K562 (cell line): ENCODE measurements around the gene VWA3A. TPM values are rescaled to one million over a fixed set of nuclear protein-coding genes. Genes with fewer than 3 reads are reported as not detected.
A peak's percentile ranks its signal among the peaks of the same experiment; 100 is the strongest.

Experiments used
- ATAC-seq: fragments of 200-7000 bp; cut with Tn5 transposase; 3 replicates; pipeline ENCODE4 v1.9.1; 2020; ENCODE audit warnings: moderate library complexity
- BruUV-seq: library from RNA; stranded (reverse); fragments of 400-500 nt; replicated peaks from 2 replicates; lab custom pipeline; 2021; lab: Mats Ljungman, UMichigan
- CTCF ChIA-PET: fragments of 300-600 bp; formaldehyde crosslinking; extraction: SDS; loops from one replicate; lab custom pipeline; 2021; ENCODE audit warnings: low intra/inter-chr PET ratio; lab: Yijun Ruan, JAX
- POLR2A ChIA-PET: fragments of 300-600, 350-650 bp; sonication (Branson Sonifier 250); formaldehyde crosslinking; extraction: SDS; loops from one replicate; lab custom pipeline; 2021; ENCODE audit warnings: antibody characterized with exemption, inconsistent platforms; lab: Yijun Ruan, JAX
- DNase-seq, 4 experiments: peaks; one replicate each; pipeline versions ENCODE4 v3.0.0 to v3.0.0-alpha.2; 2011 to 2018; ENCODE audit warnings: low spot score in 3 of 4, mixed read lengths in 3 of 4; ENCODE audit errors: extremely low read depth in 1 of 4
- FAIRE-seq: peaks from 2 replicates; lab custom pipeline; 2011; peaks lifted over from hg19 to GRCh38; lab: Jason Lieb, UNC
- H2AFZ ChIP-seq: 2 replicates; pipeline ENCODE4 v1.6.0; 2011; ENCODE audit warnings: low read depth, low read length, control low read depth, inconsistent platforms
- H3K27ac ChIP-seq: fragments of 200-600 bp; 3 replicates; pipeline ENCODE4 v1.8.0; 2011; ENCODE audit warnings: low read depth, mild to moderate bottlenecking, control low read depth, inconsistent platforms, low read length, moderate library complexity, mixed read lengths; ENCODE audit errors: extremely low read depth
- H3K27me3 ChIP-seq, 2 experiments: fragments of 300-600 bp in 1 of 2; 2 replicates in 1 of 2; 3 replicates in 1 of 2; pipeline versions ENCODE4 v1.6.0 to v1.8.0; 2011; ENCODE audit warnings: inconsistent platforms in 2 of 2, low read length in 2 of 2, mild to moderate bottlenecking in 1 of 2, mixed read lengths in 1 of 2, moderate library complexity in 1 of 2; ENCODE audit not compliant: control insufficient read depth in 2 of 2, insufficient read depth in 2 of 2
- H3K36me3 ChIP-seq: fragments of 300-600 bp; 3 replicates; pipeline ENCODE4 v1.8.0; 2011; ENCODE audit warnings: mild to moderate bottlenecking, low read length, inconsistent platforms; ENCODE audit not compliant: control insufficient read depth, insufficient read depth
- H3K4me1 ChIP-seq, 2 experiments: fragments of 200-600 bp in 1 of 2; replicated peaks in 1 of 2; 2 replicates in 1 of 2; 3 replicates in 1 of 2; pipeline versions ENCODE4 v1.5.1 to v1.8.0; 2011; ENCODE audit warnings: inconsistent platforms in 2 of 2, low read length in 2 of 2, mild to moderate bottlenecking in 1 of 2, mixed read lengths in 1 of 2, moderate library complexity in 1 of 2; ENCODE audit not compliant: control insufficient read depth in 2 of 2, insufficient read depth in 2 of 2
- H3K4me2 ChIP-seq: 2 replicates; pipeline ENCODE4 v1.6.1; 2011; ENCODE audit warnings: low read length, control low read depth, inconsistent platforms, mixed read lengths; ENCODE audit not compliant: insufficient read depth
- H3K4me3 ChIP-seq: fragments of 200-600 bp; sonication (generic), shearing (Covaris generic); 2 replicates; pipeline ENCODE4 v1.5.1; 2016; ENCODE audit warnings: control low read depth, inconsistent platforms
- H3K79me2 ChIP-seq: fragments of 200-600 bp; 3 replicates; pipeline ENCODE4 v1.8.0; 2011; ENCODE audit warnings: low read length, inconsistent platforms; ENCODE audit not compliant: control insufficient read depth, insufficient read depth
- H3K9ac ChIP-seq, 2 experiments: 2 replicates each; pipeline versions ENCODE4 v1.6.0 to v1.6.1; 2011; ENCODE audit warnings: low read depth in 2 of 2, low read length in 2 of 2, control low read depth in 1 of 2, inconsistent platforms in 1 of 2, mild to moderate bottlenecking in 1 of 2, mixed read lengths in 1 of 2; ENCODE audit not compliant: insufficient read depth in 1 of 2
- H3K9me1 ChIP-seq: one replicate; pipeline ENCODE4 v1.6.0; 2011; ENCODE audit warnings: inconsistent platforms, mild to moderate bottlenecking, low read length, moderate library complexity; ENCODE audit not compliant: control insufficient read depth, insufficient read depth
- H3K9me3 ChIP-seq: replicated peaks from 2 replicates; pipeline ENCODE4 v1.5.1; 2011; ENCODE audit warnings: low read depth, low read length, inconsistent platforms; ENCODE audit not compliant: control insufficient read depth, insufficient read depth
- H4K20me1 ChIP-seq: replicated peaks from 2 replicates; pipeline ENCODE4 v1.6.1; 2011; ENCODE audit warnings: low read length, inconsistent platforms, mixed read lengths; ENCODE audit not compliant: control insufficient read depth, insufficient read depth
- GABPA ChIP-seq: fragments of 200-800 bp; sonication (Bioruptor generic); conservative IDR thresholded peaks from 2 replicates; pipeline ENCODE4 v1.6.1; 2016; ENCODE audit warnings: low read depth, missing genetic modification characterization, missing compliant biosample characterization
- JUND ChIP-seq, 2 experiments: IDR thresholded peaks; 2 replicates in 1 of 2; 3 replicates in 1 of 2; pipeline ENCODE4 v1.6.1; 2011; ENCODE audit warnings: borderline replicate concordance in 2 of 2, low read depth in 2 of 2, low read length in 2 of 2, improper control_type of control experiment in 1 of 2, missing biosample characterization in 1 of 2, missing genetic modification characterization in 1 of 2, missing genetic modification reagents in 1 of 2
- ZBTB43 ChIP-seq: sonication (generic); formaldehyde crosslinking; IDR thresholded peaks from 2 replicates; pipeline ENCODE4 v1.8.0; 2023; ENCODE audit warnings: mild to moderate bottlenecking, missing genetic modification reagents
- ZNF316 ChIP-seq: fragments of 450-650 bp; IDR thresholded peaks from 2 replicates; pipeline ENCODE4 v1.6.1; 2016
- WGBS: fragments of 100-300 bp; shearing (Covaris generic); methylation state at CpG from one replicate; pipeline ENCODE4 v1.1.6; 2016; ENCODE audit warnings: low coverage, mixed read lengths; ENCODE audit not compliant: insufficient coverage; ENCODE audit errors: missing lambda C conversion rate; 5-methylcytosine and 5-hydroxymethylcytosine counted together
- in situ Hi-C: fragments of 300-500 bp; cut with MboI; formaldehyde crosslinking; loops from 4 replicates; pipeline ENCODE4 v1.15.0; 2018; ENCODE audit warnings: inconsistent platforms, mixed read lengths
- intact Hi-C: fragments of 100-400 bp; cut with micrococcal nuclease; formaldehyde crosslinking; loops from 2 replicates; pipeline ENCODE4 v1.14.2; 2022
- polyA plus RNA-seq, 8 experiments: library from polyadenylated mRNA; depleted of rRNA in 4 of 8; stranded (reverse) in 5 of 8; unstranded in 3 of 8; fragments of >200 nt; fragmentation: Nextera tagmentation in 2 of 8; fragmentation: Illumina TruSeq in 1 of 8; extraction: Ambion mirVana in 2 of 8; extraction: Trizol in 1 of 8; gene quantifications; 2 replicates each; pipeline versions ENCODE4 v1.2.1 to v1.2.3, GENCODE V29; 2011 to 2014; ENCODE audit warnings: inconsistent platforms in 1 of 8, missing spikeins in 1 of 8
- total RNA-seq, 7 experiments: library from RNA; depleted of rRNA in 6 of 7; stranded (reverse); fragments of >200 nt in 6 of 7; fragmentation: Illumina TruSeq in 2 of 7; extraction: Trizol in 2 of 7; gene quantifications; 2 replicates each; pipeline versions ENCODE4 v1.2.1 to v1.2.3, GENCODE V29; 2011 to 2021; ENCODE audit warnings: low replicate concordance in 1 of 7

The VWA3A gene
- total and polyA plus RNA-seq, 9 of the 15 experiments (the other 6 are each of a cell fraction or from before 2014, with no cell fraction given), result not detected

- no peak overlapping the region for H3K4me2 ChIP-seq
- no peak for ATAC-seq
- H3K4me1 ChIP-seq, result peaks cover 5 to 18% of the 10 kb centered on the region in 2 experiments; a peak in 4 of 5 replicates
- in situ Hi-C loops, result no loop called here
- no peaks in the 10 kb centered on the region; the same call in 1 of the 2 replicates for H3K9me3 ChIP-seq
- intact Hi-C loops, result no loop called here
- BruUV-seq, result no TSS peak
- DNase-seq, result no peak
- CTCF ChIA-PET, result no interaction called here
- no peaks in the 10 kb centered on the region for H3K27me3 ChIP-seq
- POLR2A ChIA-PET, result interaction anchor here (0.6 kb wide), 1 partner anchor 121 kb away, joined by 3 read pairs; no protein-coding TSS in a partner anchor
- H3K27ac ChIP-seq, result no peak overlapping the region
- no peak overlapping the region for H3K4me3 ChIP-seq
- 77% methylated on average over 6 of the region's 6 CpGs for WGBS
- no peaks in the 10 kb centered on the region for H3K9me1 ChIP-seq
- H2AFZ ChIP-seq, result no peak overlapping the region
- H3K36me3 ChIP-seq, result no peaks in the 10 kb centered on the region
- no peaks in the 10 kb centered on the region for H4K20me1 ChIP-seq
- no peak for FAIRE-seq
- no peak overlapping the region for H3K9ac ChIP-seq
- TF ChIP-seq ZBTB43 (CRISPR knock-in tag) (no peak), ZNF316 (peak; percentile 59)
- H3K79me2 ChIP-seq, result peaks cover 12% of the 10 kb centered on the region
Observed at GRCh38 chr16:22202261-22202637, 109.9 kb downstream of the VWA3A start.

GRCh38 chr16:22203091-22203490 lies 110.8 kb downstream of the VWA3A start:
- Histone ChIP-seq H3K4me3 (no peak overlapping the region), H3K79me2 (peaks cover 20% of the 10 kb centered on the region), H3K9me1 (no peaks in the 10 kb centered on the region), H2AFZ (peak overlapping the region; percentile 20; the same call in 1 of the 2 replicates), H4K20me1 (no peaks in the 10 kb centered on the region), H3K27me3 (no peaks in the 10 kb centered on the region), H3K9ac (no peak overlapping the region), H3K4me2 (no peak overlapping the region), H3K36me3 (no peaks in the 10 kb centered on the region), H3K27ac (no peak overlapping the region), H3K4me1 (peaks cover 10 to 26% of the 10 kb centered on the region in 2 experiments; a peak in 4 of 5 replicates), H3K9me3 (no peaks in the 10 kb centered on the region; the same call in 1 of the 2 replicates)
- DNase-seq, result no peak
- ATAC-seq, result no peak
- WGBS, result 61% methylated on average over 5 of the region's 5 CpGs
- ChIA-PET CTCF (no interaction called here), POLR2A (interaction anchor here (1.4 kb wide), 1 partner anchor 95 kb away, joined by 3 read pairs; no protein-coding TSS in a partner anchor)
- BruUV-seq, result no TSS peak
- in situ Hi-C loops (no loop called here), intact Hi-C loops (no loop called here)
- no peak for FAIRE-seq
- no peak for TF ChIP-seq GABPA (tag)
- no peak for TF ChIP-seq JUND (IDR thresholded peaks at IDR 0.05; ENCODE audit: borderline replicate concordance, low read depth, low read length)
- TF ChIP-seq JUND (tag; IDR thresholded peaks at IDR 0.05; ENCODE audit: borderline replicate concordance, low read depth, low read length), result no peak
